ENCODE results near the gene IRS1. TPM values are rescaled to one million over a fixed set of nuclear protein-coding genes. Genes with fewer than 3 reads are reported as not detected.

IRS1 gene
- total RNA-seq, 1 donor from 2014 or later, result 0.72 TPM

GRCh38 chr2:226703514-226703913 lies 96.1 kb downstream of the IRS1 start:
- Mint-ChIP-seq H3K4me3 (ENCODE audit: unreplicated experiment) (no peak overlapping the region), H3K9me3 (ENCODE audit: unreplicated experiment) (no peaks in the 10 kb centered on the region), H3K36me3 (ENCODE audit: low read depth, unreplicated experiment) (no peaks in the 10 kb centered on the region), H3K27me3 (ENCODE audit: unreplicated experiment) (peaks cover 2% of the 10 kb centered on the region), H3K27ac (ENCODE audit: unreplicated experiment) (no peak overlapping the region), H3K4me1 (ENCODE audit: unreplicated experiment) (no peaks in the 10 kb centered on the region)
- TF ChIP-seq, protein P1, sequence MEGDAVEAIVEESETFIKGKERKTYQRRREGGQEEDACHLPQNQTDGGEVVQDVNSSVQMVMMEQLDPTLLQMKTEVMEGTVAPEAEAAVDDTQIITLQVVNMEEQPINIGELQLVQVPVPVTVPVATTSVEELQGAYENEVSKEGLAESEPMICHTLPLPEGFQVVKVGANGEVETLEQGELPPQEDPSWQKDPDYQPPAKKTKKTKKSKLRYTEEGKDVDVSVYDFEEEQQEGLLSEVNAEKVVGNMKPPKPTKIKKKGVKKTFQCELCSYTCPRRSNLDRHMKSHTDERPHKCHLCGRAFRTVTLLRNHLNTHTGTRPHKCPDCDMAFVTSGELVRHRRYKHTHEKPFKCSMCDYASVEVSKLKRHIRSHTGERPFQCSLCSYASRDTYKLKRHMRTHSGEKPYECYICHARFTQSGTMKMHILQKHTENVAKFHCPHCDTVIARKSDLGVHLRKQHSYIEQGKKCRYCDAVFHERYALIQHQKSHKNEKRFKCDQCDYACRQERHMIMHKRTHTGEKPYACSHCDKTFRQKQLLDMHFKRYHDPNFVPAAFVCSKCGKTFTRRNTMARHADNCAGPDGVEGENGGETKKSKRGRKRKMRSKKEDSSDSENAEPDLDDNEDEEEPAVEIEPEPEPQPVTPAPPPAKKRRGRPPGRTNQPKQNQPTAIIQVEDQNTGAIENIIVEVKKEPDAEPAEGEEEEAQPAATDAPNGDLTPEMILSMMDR (IDR thresholded peaks at IDR 0.05; ENCODE audit: unreplicated experiment), result no peak
- no peak for DNase-seq (ENCODE audit: low spot score)

DNA sequence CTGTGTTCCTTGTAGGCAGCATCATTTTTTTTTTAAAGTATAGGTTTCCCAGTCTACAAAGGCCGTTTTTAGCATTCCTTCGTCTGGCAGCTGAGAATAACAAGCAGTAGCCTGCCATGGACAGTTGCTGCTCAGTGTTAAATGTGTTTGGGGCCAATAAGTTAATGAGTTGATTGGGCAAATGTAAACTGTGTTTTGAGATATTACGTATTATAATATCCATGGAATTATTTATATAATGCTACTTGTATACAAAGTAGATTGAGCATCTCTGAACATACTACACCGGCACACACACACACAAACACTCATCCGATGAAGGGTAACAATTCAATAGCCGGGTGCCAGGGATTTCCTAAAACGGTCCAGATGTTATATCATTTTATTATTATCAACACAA lies 97.2 kb downstream of the IRS1 start:
- H3K4me3 Mint-ChIP-seq (ENCODE audit: unreplicated experiment), result no peak overlapping the region
- H3K27ac Mint-ChIP-seq (ENCODE audit: unreplicated experiment), result no peak overlapping the region
- TF ChIP-seq, protein P1 (IDR thresholded peaks at IDR 0.05; ENCODE audit: unreplicated experiment), result no peak
- no peaks in the 10 kb centered on the region for H3K4me1 Mint-ChIP-seq (ENCODE audit: unreplicated experiment)
- H3K9me3 Mint-ChIP-seq (ENCODE audit: unreplicated experiment), result no peaks in the 10 kb centered on the region
- DNase-seq (ENCODE audit: low spot score), result no peak
- H3K36me3 Mint-ChIP-seq (ENCODE audit: low read depth, unreplicated experiment), result no peaks in the 10 kb centered on the region
- peaks cover 2% of the 10 kb centered on the region for H3K27me3 Mint-ChIP-seq (ENCODE audit: unreplicated experiment)

- Mint-ChIP-seq H3K27ac (ENCODE audit: unreplicated experiment) (no peak overlapping the region), H3K36me3 (ENCODE audit: low read depth, unreplicated experiment) (no peaks in the 10 kb centered on the region), H3K27me3 (ENCODE audit: unreplicated experiment) (peaks cover 2% of the 10 kb centered on the region), H3K4me3 (ENCODE audit: unreplicated experiment) (no peak overlapping the region), H3K4me1 (ENCODE audit: unreplicated experiment) (no peaks in the 10 kb centered on the region), H3K9me3 (ENCODE audit: unreplicated experiment) (no peaks in the 10 kb centered on the region)
- no peak for DNase-seq (ENCODE audit: low spot score)
- TF ChIP-seq, protein P1 (IDR thresholded peaks at IDR 0.05; ENCODE audit: unreplicated experiment), result no peak
These were observed 98.6 kb downstream of the IRS1 start for GRCh38 chr2:226701052-226701451.

- Mint-ChIP-seq H3K9me3 (ENCODE audit: unreplicated experiment) (no peaks in the 10 kb centered on the region), H3K4me3 (ENCODE audit: unreplicated experiment) (no peak overlapping the region), H3K4me1 (ENCODE audit: unreplicated experiment) (no peaks in the 10 kb centered on the region), H3K27ac (ENCODE audit: unreplicated experiment) (no peak overlapping the region), H3K27me3 (ENCODE audit: unreplicated experiment) (peaks cover 1% of the 10 kb centered on the region), H3K36me3 (ENCODE audit: low read depth, unreplicated experiment) (no peaks in the 10 kb centered on the region)
- TF ChIP-seq, protein P1 (IDR thresholded peaks at IDR 0.05; ENCODE audit: unreplicated experiment), result no peak
- DNase-seq (ENCODE audit: low spot score), result no peak
These were observed 100.3 kb downstream of the IRS1 start for GRCh38 chr2:226699321-226699720.

DNA sequence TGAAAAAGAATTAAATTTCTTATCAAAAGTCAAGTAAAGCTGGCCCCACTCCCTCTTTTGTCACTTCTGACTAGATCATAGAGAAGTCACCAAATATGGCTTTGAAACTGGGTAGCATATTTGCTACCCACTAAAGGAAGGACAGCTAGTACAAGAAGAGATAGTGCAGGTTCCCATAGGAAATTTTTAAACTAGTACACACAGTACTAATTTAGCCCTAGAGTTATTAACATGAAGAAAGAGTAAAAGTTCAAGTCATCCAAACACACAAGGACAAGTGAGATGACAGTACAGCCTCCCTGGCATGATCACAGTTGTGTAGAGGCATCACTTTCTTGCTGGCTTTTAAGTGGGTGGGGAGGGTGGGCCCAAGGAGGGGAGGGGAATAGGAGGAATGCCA lies 100.9 kb downstream of the IRS1 start:
- H3K4me1 Mint-ChIP-seq (ENCODE audit: unreplicated experiment), result no peaks in the 10 kb centered on the region
- H3K36me3 Mint-ChIP-seq (ENCODE audit: low read depth, unreplicated experiment), result no peaks in the 10 kb centered on the region
- no peaks in the 10 kb centered on the region for H3K9me3 Mint-ChIP-seq (ENCODE audit: unreplicated experiment)
- no peak overlapping the region for H3K27ac Mint-ChIP-seq (ENCODE audit: unreplicated experiment)
- peaks cover 1% of the 10 kb centered on the region for H3K27me3 Mint-ChIP-seq (ENCODE audit: unreplicated experiment)
- no peak for DNase-seq (ENCODE audit: low spot score)
- TF ChIP-seq, protein P1 (IDR thresholded peaks at IDR 0.05; ENCODE audit: unreplicated experiment), result no peak
- no peak overlapping the region for H3K4me3 Mint-ChIP-seq (ENCODE audit: unreplicated experiment)

All from endothelial cell (in vitro differentiated cells).